DND-41 (cell line): Measurements from ENCODE around the gene AQP5.

Source experiments
- CTCF ChIP-seq: IDR thresholded peaks from 2 replicates; pipeline ENCODE4 v1.5.1; 2012; ENCODE audit warnings: borderline replicate concordance, low read length, moderate library complexity, mild to moderate bottlenecking; ENCODE audit not compliant: poor library complexity, severe bottlenecking; ENCODE audit errors: extremely low read depth
- EZH2 ChIP-seq: IDR thresholded peaks from 3 replicates; pipeline ENCODE4 v1.6.1; 2012; ENCODE audit warnings: borderline replicate concordance, low read depth, mild to moderate bottlenecking, moderate library complexity, low read length, inconsistent platforms; ENCODE audit not compliant: severe bottlenecking

GRCh38 chr12:50006280-50006679, 44.6 kb downstream of the AQP5 start:
- no peak for TF ChIP-seq CTCF
- no peak for TF ChIP-seq EZH2
